Right lobe of liver (tissue), 6 donors: ENCODE results near the gene PPP2R5C. TPM values are rescaled to one million over a fixed set of nuclear protein-coding genes. Genes with fewer than 3 reads are reported as not detected.
"Not testable (repeated sequence)": the region's sequence is repeated elsewhere in the genome, so short reads cannot be mapped to it uniquely, and the experiment has no call there.

Source experiments
- ATAC-seq, 4 donors: fragments of 200-7000 bp; cut with Tn5 transposase; one replicate each; pipeline ENCODE4 v1.9.1; 2020; ENCODE audit warnings: mild to moderate bottlenecking in 4 of 4, moderate library complexity in 4 of 4
- DNase-seq, 3 donors: peaks; one replicate each; pipeline ENCODE4 v3.0.0-alpha.2; 2020
- H3K27ac ChIP-seq, 3 donors: fragments of 200-600 bp; one replicate each; pipeline ENCODE4 v1.8.0; 2022
- H3K27me3 ChIP-seq, 2 donors: fragments of 200-600 bp; one replicate each; pipeline ENCODE4 v1.8.0; 2022
- H3K36me3 ChIP-seq, 4 donors: fragments of 200-600 bp; sonication (generic) in 1 of 4; one replicate each; pipeline versions ENCODE4 v1.5.1 to v1.8.0; 2017 to 2022; ENCODE audit warnings: control low read depth in 1 of 4
- H3K4me1 ChIP-seq, 4 donors: fragments of 200-600 bp; sonication (generic) in 1 of 4; one replicate each; pipeline versions ENCODE4 v1.5.1 to v1.8.0; 2017 to 2022; ENCODE audit warnings: control low read depth in 1 of 4
- H3K4me3 ChIP-seq, 3 donors: fragments of 200-600 bp; one replicate each; pipeline ENCODE4 v1.8.0; 2022
- H3K9me3 ChIP-seq, 4 donors: fragments of 200-600 bp; sonication (generic) in 1 of 4; one replicate each; pipeline versions ENCODE4 v1.5.1 to v1.8.0; 2017 to 2022; ENCODE audit warnings: control low read depth in 1 of 4
- POLR2A ChIP-seq: fragments of 450-650 bp; IDR thresholded peaks from one replicate; pipeline ENCODE4 v1.6.1; 2017; ENCODE audit warnings: antibody characterized with exemption, mild to moderate bottlenecking
- WGBS: methylation state at CpG from one replicate; pipeline ENCODE4 v1.1.6; 2018; ENCODE audit warnings: low coverage, low lambda C conversion rate; ENCODE audit not compliant: insufficient coverage; ENCODE audit errors: missing lambda C conversion rate; 5-methylcytosine and 5-hydroxymethylcytosine counted together
- intact Hi-C, 2 donors: fragments of 100-400 bp; cut with DNase I; formaldehyde crosslinking; loops; one replicate each; pipeline versions ENCODE4 v1.11.2 to v1.14.1; 2022
- total RNA-seq, 6 experiments: library from RNA; depleted of rRNA in 2 of 6; stranded (reverse); fragments of >200 nt in 2 of 6; fragmentation: NEBNext Ultra II Directional in 3 of 6; extraction: Animal tissue kit (Norgen Biotek cat#: 25700) in 3 of 6; gene quantifications; one replicate each; pipeline versions ENCODE4 v1.1.0 to v1.2.4, GENCODE V29; 2016 to 2023
- TF ChIP-seq, protein P1 (sequence below), 4 donors: fragments of 200-600 bp in 3 of 4; fragments of 450-650 bp in 1 of 4; IDR thresholded peaks; one replicate each; pipeline versions ENCODE4 v1.5.1 to v1.8.0; 2016 to 2022; ENCODE audit warnings: antibody characterized with exemption in 4 of 4, mild to moderate bottlenecking in 2 of 4
- donor health status: DM: no; HTN: yes; CAD: no.
- donor health status: DM: no; HTN: no; CAD: no.
- donor health status: DM: no; HTN: no; CAD: no.
- donor health status: DM: no; HTN: yes; CAD: no.
- donor health status: DM: no; HTN: yes; CAD: no.

The PPP2R5C gene
- total RNA-seq, 6 experiments from 2014 or later = 44.9 to 74.5 (median 55.3) TPM

DNA sequence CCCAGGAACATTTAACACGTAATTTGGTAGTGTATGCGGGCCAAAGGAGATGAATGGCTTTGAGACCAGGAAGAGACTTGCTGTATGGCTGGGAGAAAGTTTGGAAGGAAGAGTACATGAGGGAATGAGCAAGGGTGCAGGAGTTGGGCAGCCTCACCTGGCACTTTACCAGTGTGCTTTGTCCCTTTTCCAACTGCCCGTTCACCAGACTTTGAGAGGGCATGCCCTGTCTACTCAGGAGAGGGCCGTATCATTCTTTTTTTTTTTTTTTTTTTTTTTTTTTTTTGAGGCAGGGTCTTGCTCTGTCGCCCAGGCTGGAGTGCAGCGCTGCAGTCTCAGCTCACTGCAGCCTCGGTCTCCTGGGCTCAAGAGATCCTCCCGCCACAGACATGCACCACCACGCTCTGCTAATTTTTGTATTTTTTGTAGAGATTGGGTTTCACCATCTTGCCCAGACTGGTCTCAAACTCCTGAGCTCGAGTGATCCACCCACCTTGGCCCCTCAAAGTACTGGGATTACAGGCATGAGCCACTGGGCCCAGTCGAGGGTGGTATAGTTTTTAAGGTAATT, 209.4 kb downstream of the PPP2R5C start:
- no peak overlapping the region for H3K4me3 ChIP-seq
- no peaks in the 10 kb centered on the region for H3K27me3 ChIP-seq
- WGBS = 77% methylated on average over 9 of the region's 11 CpGs
- no peak for TF ChIP-seq POLR2A
- TF ChIP-seq, protein P1, sequence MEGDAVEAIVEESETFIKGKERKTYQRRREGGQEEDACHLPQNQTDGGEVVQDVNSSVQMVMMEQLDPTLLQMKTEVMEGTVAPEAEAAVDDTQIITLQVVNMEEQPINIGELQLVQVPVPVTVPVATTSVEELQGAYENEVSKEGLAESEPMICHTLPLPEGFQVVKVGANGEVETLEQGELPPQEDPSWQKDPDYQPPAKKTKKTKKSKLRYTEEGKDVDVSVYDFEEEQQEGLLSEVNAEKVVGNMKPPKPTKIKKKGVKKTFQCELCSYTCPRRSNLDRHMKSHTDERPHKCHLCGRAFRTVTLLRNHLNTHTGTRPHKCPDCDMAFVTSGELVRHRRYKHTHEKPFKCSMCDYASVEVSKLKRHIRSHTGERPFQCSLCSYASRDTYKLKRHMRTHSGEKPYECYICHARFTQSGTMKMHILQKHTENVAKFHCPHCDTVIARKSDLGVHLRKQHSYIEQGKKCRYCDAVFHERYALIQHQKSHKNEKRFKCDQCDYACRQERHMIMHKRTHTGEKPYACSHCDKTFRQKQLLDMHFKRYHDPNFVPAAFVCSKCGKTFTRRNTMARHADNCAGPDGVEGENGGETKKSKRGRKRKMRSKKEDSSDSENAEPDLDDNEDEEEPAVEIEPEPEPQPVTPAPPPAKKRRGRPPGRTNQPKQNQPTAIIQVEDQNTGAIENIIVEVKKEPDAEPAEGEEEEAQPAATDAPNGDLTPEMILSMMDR (IDR thresholded peaks at IDR 0.05) = no peak
- H3K4me1 ChIP-seq = peaks cover 0 to 46% (median 11%) of the 10 kb centered on the region in 4 donors
- H3K27ac ChIP-seq = no peak overlapping the region
- peak in 1 of 3 donors; percentile 67 for DNase-seq
- peak; percentile 42 to 70 (median 53) for ATAC-seq
- intact Hi-C loops = no loop called here
- peaks cover 0 to 2% (median 0%) of the 10 kb centered on the region in 4 donors for H3K36me3 ChIP-seq
- no peaks in the 10 kb centered on the region for H3K9me3 ChIP-seq

DNA sequence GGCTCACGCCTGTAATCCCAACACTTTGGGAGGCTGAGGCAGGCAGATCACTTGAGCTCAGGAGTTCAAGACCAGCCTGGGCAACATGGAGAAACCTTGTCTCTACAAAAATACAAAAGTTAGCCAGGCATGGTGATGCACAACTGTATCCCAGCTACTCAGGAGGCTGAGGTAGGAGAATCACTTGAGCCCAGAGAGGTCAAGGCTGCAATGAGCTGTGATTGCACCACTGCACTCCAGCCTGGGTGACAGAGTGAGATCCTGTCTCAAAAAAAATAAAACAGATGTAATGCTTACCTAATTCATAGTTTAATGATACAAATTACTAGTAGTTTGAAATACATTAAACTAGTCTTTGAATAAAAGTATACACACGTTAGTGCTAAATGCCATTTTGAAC, 209.9 kb downstream of the PPP2R5C start:
- H3K9me3 ChIP-seq, intact Hi-C loops, H3K27me3 ChIP-seq, H3K4me3 ChIP-seq, H3K36me3 ChIP-seq, H3K27ac ChIP-seq, ATAC-seq: not testable (repeated sequence)
- 75% methylated on average over 2 of the region's 2 CpGs for WGBS
- peaks cover 0 to 41% (median 10%) of the 10 kb centered on the region in 4 donors for H3K4me1 ChIP-seq
- peak in 1 of 3 donors; percentile 16 for DNase-seq

DNA sequence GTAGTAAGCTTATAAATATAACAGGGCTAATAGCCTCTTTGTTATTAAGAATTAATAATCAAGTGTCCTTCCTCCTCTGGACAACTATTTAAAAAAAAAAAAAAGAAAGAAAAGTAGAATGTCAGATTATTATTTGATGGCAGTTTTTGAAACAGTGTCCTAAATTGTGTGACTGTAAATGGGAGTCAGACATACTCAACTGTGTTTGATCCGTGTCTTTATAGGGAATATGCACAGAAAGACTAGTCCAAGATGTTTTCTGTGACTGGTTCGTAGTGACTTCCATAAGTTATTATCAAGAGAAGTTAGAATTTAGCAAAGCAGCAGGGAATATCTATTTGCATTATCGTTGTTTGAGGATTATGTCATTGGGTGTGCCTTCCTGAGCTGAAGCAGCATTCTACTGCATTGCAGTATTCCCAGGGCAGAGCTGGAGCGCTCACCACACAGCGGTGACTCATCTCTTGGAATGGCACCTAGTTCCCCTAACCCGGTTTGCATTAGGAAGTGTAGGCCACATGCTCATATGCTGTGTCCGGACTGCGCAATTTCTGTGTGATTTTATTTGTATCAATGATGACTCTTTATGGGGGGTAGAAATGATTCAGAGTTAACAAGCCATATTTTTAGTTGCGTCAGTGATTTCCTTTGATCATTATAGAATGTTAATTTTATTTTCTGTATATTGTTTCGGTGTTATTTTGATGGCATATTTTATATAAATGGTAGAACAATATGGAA, 210.8 kb downstream of the PPP2R5C start:
- peaks cover 0 to 14% (median 2%) of the 10 kb centered on the region in 4 donors for H3K36me3 ChIP-seq
- 15% methylated on average over 10 of the region's 10 CpGs for WGBS
- intact Hi-C loops = no loop called here
- H3K27me3 ChIP-seq = no peaks in the 10 kb centered on the region
- H3K4me1 ChIP-seq = peaks cover 0 to 33% (median 6%) of the 10 kb centered on the region in 4 donors
- TF ChIP-seq, protein P1 (IDR thresholded peaks at IDR 0.05) = no peak
- peak; percentile 24 for TF ChIP-seq POLR2A
- peak; percentile 99 to 100 (median 99) for ATAC-seq
- H3K9me3 ChIP-seq = no peaks in the 10 kb centered on the region
- DNase-seq = peak; percentile 72 to 82 (median 79)
- no peak overlapping the region for H3K4me3 ChIP-seq
- peak overlapping the region; percentile 19 to 66 (median 32) for H3K27ac ChIP-seq

DNA sequence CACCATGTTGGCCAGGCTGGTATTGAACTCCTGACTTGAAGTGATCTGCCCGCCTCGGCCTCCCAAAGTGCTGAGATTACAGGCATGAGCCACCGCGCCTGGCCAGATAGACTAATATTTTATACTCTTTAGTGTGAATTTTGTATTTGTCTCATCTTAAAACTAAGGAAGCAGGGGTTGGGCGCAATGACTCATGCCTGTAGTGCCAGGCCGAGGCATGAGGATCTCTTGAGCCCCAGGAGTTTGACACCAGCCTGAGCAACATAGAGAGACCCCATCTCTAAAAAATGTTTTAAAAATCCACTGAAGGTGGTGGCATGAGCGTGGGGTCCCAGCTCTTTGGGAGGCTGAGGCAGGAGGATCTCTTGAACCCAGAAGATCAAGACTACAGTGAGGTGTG, 211.8 kb downstream of the PPP2R5C start:
- no peak overlapping the region for H3K4me3 ChIP-seq
- no peak for DNase-seq
- H3K4me1 ChIP-seq = peaks cover 0 to 25% (median 6%) of the 10 kb centered on the region in 4 donors
- H3K36me3 ChIP-seq = peaks cover 0 to 24% (median 2%) of the 10 kb centered on the region in 4 donors
- no peak for TF ChIP-seq POLR2A
- TF ChIP-seq, protein P1 (IDR thresholded peaks at IDR 0.05) = no peak
- intact Hi-C loops = no loop called here
- H3K27me3 ChIP-seq = no peaks in the 10 kb centered on the region
- WGBS = 85% methylated on average over 3 of the region's 7 CpGs
- peak overlapping the region in 1 of 3 donors; percentile 66 for H3K27ac ChIP-seq
- no peaks in the 10 kb centered on the region for H3K9me3 ChIP-seq
- no peak for ATAC-seq

DNA sequence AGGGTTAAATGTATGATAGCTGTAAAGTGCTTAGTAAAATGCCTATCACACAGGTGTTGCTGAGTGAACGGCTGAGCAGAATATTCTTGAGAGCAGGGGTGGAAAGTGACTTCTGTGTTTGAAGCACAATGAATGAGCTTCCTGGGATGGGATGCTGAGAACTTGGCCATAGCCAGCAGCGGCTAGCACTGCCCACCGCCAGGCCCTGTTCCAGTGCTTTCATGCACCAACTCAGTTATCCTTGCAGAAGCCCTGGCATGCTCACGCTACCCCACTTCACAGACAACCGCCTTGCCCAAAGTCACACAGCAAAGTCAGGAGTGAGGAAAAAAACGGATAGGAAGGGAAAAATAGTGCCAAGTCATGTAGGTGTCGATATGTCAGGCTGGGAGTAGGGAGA, 213.7 kb downstream of the PPP2R5C start:
- DNase-seq (no peak), ATAC-seq (no peak)
- Histone ChIP-seq H3K27ac (no peak overlapping the region), H3K36me3 (peaks cover 0 to 35% (median 8%) of the 10 kb centered on the region in 4 donors), H3K4me1 (peaks cover 0 to 25% (median 8%) of the 10 kb centered on the region in 4 donors), H3K9me3 (no peaks in the 10 kb centered on the region), H3K27me3 (no peaks in the 10 kb centered on the region), H3K4me3 (no peak overlapping the region)
- WGBS = 85% methylated on average over 7 of the region's 7 CpGs
- intact Hi-C loops = no loop called here
- no peak for TF ChIP-seq POLR2A
- TF ChIP-seq, protein P1 (IDR thresholded peaks at IDR 0.05) = no peak
